ENCODE results near the gene CAMTA1. TPM values are rescaled to one million over a fixed set of nuclear protein-coding genes. Genes with fewer than 3 reads are reported as not detected.

CAMTA1 gene
- total RNA-seq, 1 experiment from 2014 or later = 69.5 TPM

DNA sequence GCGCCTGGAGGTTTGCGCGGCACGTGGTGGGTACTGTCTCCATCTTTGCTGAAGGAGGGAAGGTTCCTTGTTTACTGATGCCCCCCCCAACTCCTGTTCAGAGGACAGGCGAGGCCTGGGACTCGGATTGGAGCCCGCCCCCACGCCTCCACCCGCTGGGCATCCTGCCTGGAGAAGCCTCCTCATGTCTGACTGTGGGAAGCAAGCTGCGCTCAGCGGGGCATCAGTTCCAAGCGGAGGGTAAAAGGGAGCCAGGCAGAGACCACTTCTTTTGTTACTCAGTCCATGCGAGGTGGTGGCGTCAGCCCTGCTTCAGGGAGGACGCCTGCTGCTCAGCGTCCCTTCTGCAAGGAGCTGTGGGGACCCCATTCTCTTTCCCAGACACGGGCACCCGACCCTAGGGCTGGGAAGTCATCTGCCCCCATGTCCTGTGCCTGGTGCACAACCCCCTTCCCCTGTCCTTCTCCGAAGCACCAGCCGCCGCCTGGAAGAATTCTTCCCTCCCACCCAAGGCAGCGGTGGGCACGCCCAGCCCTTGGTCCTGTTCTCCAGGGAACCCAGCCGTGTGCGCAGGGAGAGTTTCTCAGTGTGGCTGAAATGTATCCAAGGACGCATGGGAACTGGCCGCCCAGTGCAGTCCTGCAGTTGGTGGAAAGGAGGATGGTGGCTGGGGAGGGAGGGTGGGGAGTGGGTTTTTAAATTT lies 414.0 kb downstream of the CAMTA1 start (continued):
- TF ChIP-seq SRF (IDR thresholded peaks at IDR 0.05; ENCODE audit: low read depth) (no peak), SIN3A (IDR thresholded peaks at IDR 0.05; ENCODE audit: low read depth) (no peak), POLR2AphosphoS5 (IDR thresholded peaks at IDR 0.05; ENCODE audit: low read depth, low read length) (no peak)

DNA sequence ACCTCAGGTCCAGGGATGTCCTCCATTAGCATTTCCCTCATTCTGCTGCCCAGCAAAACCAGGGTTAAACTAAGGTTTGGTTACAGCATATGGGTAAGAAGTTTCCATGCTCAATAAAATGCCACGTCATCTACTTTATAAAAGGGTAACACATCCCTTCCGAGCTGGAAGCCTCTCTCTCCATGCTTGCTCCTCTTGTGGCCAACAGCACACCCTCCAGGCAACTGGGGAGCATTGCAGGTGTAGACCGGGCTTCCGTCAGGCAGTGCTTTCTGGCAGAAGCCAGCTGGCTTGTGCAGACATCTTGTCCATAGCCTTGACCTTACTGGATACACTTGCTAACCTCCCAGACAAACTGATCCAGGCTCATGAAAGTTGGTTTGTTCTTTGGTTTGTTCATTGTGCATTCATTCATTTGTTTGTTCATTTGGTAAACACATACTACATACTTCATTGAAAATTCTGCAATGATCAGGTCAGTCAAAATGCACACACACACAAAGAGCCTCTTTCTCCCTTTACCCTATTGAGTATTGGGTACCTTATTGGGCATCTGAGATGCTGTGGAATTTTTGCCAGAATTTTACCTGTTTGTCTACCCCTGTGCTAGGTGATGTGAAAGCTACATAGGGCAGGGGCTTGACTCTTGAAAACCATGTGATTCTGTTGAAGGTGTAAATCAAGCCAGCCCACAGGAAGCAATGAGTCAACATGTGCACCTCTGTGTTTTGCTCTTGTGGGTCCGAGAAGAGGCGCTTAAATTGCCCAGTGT lies 422.8 kb downstream of the CAMTA1 start:
- RAD21 ChIA-PET (ENCODE audit: low non-redundant PET in 1 of 2, low total read pairs in 2 of 2, uncharacterized antibody in 2 of 2, unreplicated experiment in 2 of 2) = interaction anchor here (0.5 to 1.4 kb wide), 3 partner anchors 138 to 413 kb away, joined by 3 to 9 read pairs (median 4); no protein-coding TSS in a partner anchor
- POLR2A ChIA-PET = no interaction called here
- no peak for TF ChIP-seq POLR2AphosphoS5 (IDR thresholded peaks at IDR 0.05; ENCODE audit: low read depth, low read length)
- no peak for TF ChIP-seq SRF (IDR thresholded peaks at IDR 0.05; ENCODE audit: low read depth)
- TF ChIP-seq, protein P1, sequence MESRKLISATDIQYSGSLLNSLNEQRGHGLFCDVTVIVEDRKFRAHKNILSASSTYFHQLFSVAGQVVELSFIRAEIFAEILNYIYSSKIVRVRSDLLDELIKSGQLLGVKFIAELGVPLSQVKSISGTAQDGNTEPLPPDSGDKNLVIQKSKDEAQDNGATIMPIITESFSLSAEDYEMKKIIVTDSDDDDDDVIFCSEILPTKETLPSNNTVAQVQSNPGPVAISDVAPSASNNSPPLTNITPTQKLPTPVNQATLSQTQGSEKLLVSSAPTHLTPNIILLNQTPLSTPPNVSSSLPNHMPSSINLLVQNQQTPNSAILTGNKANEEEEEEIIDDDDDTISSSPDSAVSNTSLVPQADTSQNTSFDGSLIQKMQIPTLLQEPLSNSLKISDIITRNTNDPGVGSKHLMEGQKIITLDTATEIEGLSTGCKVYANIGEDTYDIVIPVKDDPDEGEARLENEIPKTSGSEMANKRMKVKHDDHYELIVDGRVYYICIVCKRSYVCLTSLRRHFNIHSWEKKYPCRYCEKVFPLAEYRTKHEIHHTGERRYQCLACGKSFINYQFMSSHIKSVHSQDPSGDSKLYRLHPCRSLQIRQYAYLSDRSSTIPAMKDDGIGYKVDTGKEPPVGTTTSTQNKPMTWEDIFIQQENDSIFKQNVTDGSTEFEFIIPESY (IDR thresholded peaks at IDR 0.05; ENCODE audit: extremely low read depth, insufficient replicate concordance, low read length) = no peak
- TF ChIP-seq SP1 (IDR thresholded peaks at IDR 0.05; ENCODE audit: low read depth) = no peak
- TF ChIP-seq POLR2A (IDR thresholded peaks at IDR 0.05; ENCODE audit: borderline replicate concordance, extremely low read depth, insufficient read depth, insufficient read length) = no peak
- TF ChIP-seq FOSL1 (IDR thresholded peaks at IDR 0.05; ENCODE audit: low read depth) = no peak
- no peak for TF ChIP-seq ZNF274 (IDR thresholded peaks at IDR 0.05; ENCODE audit: low read depth, low read length)
- TF ChIP-seq ELF1 (IDR thresholded peaks at IDR 0.05; ENCODE audit: borderline replicate concordance, low read depth) = no peak
- no peak for TF ChIP-seq JUND (IDR thresholded peaks at IDR 0.05)
- no peak for TF ChIP-seq YY1 (IDR thresholded peaks at IDR 0.05; ENCODE audit: extremely low read depth, insufficient replicate concordance, low read depth, low read length)
- TF ChIP-seq RAD21 (IDR thresholded peaks at IDR 0.05; ENCODE audit: low read depth) = peak; percentile 93
- TF ChIP-seq CBX3 (IDR thresholded peaks at IDR 0.05; ENCODE audit: low read depth) = no peak
- TF ChIP-seq EZH2phosphoT487 (IDR thresholded peaks at IDR 0.05; ENCODE audit: borderline replicate concordance) = no peak
- TF ChIP-seq, protein P2, sequence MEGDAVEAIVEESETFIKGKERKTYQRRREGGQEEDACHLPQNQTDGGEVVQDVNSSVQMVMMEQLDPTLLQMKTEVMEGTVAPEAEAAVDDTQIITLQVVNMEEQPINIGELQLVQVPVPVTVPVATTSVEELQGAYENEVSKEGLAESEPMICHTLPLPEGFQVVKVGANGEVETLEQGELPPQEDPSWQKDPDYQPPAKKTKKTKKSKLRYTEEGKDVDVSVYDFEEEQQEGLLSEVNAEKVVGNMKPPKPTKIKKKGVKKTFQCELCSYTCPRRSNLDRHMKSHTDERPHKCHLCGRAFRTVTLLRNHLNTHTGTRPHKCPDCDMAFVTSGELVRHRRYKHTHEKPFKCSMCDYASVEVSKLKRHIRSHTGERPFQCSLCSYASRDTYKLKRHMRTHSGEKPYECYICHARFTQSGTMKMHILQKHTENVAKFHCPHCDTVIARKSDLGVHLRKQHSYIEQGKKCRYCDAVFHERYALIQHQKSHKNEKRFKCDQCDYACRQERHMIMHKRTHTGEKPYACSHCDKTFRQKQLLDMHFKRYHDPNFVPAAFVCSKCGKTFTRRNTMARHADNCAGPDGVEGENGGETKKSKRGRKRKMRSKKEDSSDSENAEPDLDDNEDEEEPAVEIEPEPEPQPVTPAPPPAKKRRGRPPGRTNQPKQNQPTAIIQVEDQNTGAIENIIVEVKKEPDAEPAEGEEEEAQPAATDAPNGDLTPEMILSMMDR (IDR thresholded peaks at IDR 0.05 in 2 of 3, conservative IDR thresholded peaks at IDR 0.05 in 1 of 3; ENCODE audit: borderline replicate concordance in 1 of 3, insufficient read depth in 1 of 3, low read depth in 2 of 3, low read length in 2 of 3) = peak; percentile 89 to 94 (median 92)
- no peak for TF ChIP-seq CEBPB (IDR thresholded peaks at IDR 0.05; ENCODE audit: low read depth)
- no peak for TF ChIP-seq ZFX (IDR thresholded peaks at IDR 0.05)
- TF ChIP-seq SIN3A (IDR thresholded peaks at IDR 0.05; ENCODE audit: low read depth) = no peak

More for the DNA sequence above, 422.8 kb downstream of the CAMTA1 start:
- peaks cover 0 to 3% of the 10 kb centered on the region in 2 experiments; a peak in 1 of 4 replicates for H3K4me1 ChIP-seq (ENCODE audit: control insufficient read depth in 1 of 2, insufficient read depth in 2 of 2, low read length in 2 of 2)
- BruUV-seq (replicated peaks) = no TSS peak
- H3K36me3 ChIP-seq (ENCODE audit: control insufficient read depth in 1 of 2, insufficient read depth in 2 of 2, low read length in 2 of 2) = no peaks in the 10 kb centered on the region
- H3K27me3 ChIP-seq (ENCODE audit: insufficient read depth, low read length) = no peaks in the 10 kb centered on the region
- no peaks in the 10 kb centered on the region for H3K79me2 ChIP-seq (ENCODE audit: insufficient read depth, low read length)
- H3K9me3 ChIP-seq (ENCODE audit: control insufficient read depth in 1 of 2, insufficient read depth in 1 of 2, low read depth in 1 of 2, low read length in 2 of 2) = no peaks in the 10 kb centered on the region
- intact Hi-C loops (cut with micrococcal nuclease) = loop anchor here (1.0 to 5.0 kb wide), 5 partner anchors 166 to 961 kb away; partner anchors contain the start of gene DNAJC11
- no peak overlapping the region for H3K4me3 ChIP-seq (replicated peaks in 1 of 2; ENCODE audit: low read depth in 1 of 2, low read length in 2 of 2)
- H3K27ac ChIP-seq (ENCODE audit: low read depth, low read length) = no peak overlapping the region
- H3K4me2 ChIP-seq (ENCODE audit: low read length) = no peak overlapping the region
- DNase-seq (ENCODE audit: low read depth, low spot score) = peak; percentile 65
- H3K9me2 ChIP-seq (ENCODE audit: insufficient read depth) = no peaks in the 10 kb centered on the region
- ATAC-seq = peak; percentile 100
- no peak overlapping the region for H3K9ac ChIP-seq (ENCODE audit: low read length)
- no peaks in the 10 kb centered on the region for H4K20me1 ChIP-seq (ENCODE audit: insufficient read depth)
- peak overlapping the region; percentile 56 for H2AFZ ChIP-seq (ENCODE audit: low read depth, low read length, poor library complexity, severe bottlenecking)
- CTCF ChIA-PET = interaction anchor here (0.8 to 3.9 kb wide), 15 partner anchors 10 to 561 kb away, joined by 3 to 76 read pairs (median 6); no protein-coding TSS in a partner anchor

Data from HCT116 (cell line).